ENCODE measurements around the gene CHRM5.

Gene CHRM5, protein sequence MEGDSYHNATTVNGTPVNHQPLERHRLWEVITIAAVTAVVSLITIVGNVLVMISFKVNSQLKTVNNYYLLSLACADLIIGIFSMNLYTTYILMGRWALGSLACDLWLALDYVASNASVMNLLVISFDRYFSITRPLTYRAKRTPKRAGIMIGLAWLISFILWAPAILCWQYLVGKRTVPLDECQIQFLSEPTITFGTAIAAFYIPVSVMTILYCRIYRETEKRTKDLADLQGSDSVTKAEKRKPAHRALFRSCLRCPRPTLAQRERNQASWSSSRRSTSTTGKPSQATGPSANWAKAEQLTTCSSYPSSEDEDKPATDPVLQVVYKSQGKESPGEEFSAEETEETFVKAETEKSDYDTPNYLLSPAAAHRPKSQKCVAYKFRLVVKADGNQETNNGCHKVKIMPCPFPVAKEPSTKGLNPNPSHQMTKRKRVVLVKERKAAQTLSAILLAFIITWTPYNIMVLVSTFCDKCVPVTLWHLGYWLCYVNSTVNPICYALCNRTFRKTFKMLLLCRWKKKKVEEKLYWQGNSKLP

DNA sequence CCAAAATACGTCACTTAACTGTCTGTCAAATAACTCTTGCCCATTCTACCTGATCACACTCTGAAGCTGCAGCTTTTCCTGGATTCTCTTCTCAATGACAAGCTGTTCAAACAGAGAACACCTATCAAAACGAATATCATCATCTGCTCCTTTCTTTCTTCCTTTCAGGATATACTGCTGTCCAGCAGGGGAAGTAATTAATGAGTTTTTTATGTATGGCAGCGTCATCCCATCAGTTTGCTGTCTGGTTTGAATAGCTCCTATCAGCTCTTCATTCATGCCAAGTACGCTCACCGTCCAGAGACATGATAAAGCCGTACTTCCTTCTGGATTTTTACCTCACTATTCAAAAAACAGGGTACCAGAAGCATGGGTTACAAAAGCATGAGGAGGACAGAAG, at the start of gene CHRM5:
Gene CHRM5 (plus strand): TSS at position 274 of the 400 bp plus-strand sequence. CDS start 94,221 bp downstream, outside the sequence.
- DNase-seq: no peak

DNA sequence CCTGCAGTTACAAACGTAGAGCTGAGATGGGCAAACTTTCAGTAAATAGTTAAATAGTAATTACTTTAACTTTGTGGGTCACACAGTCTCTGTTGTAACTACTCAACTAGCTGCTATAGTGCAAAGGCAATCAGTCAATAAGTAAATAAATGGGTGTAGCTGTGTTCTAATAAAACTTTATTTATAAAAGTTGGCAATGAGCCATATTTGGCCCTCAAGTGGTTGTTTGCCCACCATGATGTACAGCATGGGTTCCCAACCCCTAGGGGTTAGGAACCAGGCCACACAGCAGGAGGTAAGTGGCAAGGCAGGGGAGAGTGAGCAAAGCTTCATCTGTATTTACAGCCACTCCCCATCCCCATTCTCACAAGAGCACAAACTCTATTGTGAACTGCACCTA, 44.9 kb upstream of the CHRM5 start:
- DNase-seq: no peak

DNA sequence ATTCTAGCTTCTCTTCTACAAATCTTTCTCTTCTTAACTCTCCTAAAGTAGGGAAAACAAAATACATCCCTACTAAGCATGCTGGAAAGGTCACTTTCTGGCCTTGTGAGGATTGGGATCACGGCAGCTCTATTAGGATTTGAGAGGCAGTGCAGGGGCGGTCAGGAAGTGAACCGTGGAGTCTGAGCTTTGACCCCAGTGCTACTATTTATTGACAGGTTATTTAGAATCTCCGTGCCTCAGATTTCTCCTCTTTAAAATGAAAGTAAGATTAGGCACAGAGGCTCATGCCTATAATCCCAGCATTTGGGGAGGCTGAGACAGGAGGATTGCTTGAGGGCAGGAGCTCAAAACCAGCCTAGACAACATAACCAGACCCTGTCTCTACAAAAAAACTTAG, 42.0 kb upstream of the CHRM5 start:
- DNase-seq: no peak

DNA sequence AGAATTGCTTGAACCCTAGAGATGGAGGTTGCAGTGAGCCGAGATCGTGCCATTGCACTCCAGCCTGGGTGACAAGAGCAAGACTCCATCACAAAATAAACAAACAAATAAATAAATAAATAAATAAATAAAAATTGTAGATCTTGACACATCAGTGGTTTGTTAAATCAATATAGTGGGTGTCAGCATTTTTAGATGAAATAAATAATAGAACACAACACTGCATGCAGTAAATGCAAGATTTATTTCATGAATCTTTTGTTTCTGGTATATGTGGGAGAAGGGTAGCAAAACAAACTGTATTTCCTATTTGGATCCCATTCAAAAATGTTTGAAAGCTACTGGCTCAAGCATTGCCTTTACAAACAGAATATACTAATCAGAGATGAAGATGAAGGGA, 35.6 kb upstream of the CHRM5 start:
- no peak for DNase-seq

DNA sequence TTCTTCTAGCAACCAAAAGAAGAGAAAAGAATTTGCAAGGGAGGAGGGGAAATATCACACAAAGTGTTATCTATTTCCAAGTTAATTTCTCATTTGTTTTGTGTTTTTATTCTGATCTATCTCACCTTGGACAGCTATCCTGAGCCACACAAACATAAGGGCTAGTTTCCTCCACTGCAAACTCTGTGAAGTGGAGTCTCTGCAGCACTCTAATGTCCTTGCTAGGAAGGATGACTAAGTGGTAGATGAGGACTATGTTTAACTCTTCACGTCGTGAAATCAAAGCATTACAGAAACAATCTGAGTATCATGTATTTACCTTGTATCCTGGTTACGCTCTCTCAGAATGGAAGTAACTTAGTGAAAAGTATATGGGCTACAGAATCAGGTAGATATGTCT, 33.9 kb upstream of the CHRM5 start:
- DNase-seq: no peak

DNA sequence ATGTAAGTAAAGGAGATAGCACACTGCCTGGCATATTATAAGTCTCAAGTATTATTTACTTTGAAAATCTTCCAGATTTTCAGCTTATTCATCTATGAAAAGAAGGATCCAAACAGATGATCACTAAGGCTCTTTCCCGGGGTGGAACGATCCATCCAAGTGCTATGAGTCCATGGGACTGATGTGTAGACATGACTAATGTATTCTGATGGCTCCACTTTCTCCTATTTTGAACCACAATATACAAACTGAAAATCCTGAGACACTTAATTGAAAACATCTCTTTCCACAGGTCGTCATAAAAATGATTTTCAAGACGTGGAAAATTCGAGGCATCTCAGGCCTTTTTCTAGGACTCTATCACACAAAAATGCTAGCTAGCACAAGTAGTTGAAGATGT, 33.4 kb upstream of the CHRM5 start:
- DNase-seq: no peak

DNA sequence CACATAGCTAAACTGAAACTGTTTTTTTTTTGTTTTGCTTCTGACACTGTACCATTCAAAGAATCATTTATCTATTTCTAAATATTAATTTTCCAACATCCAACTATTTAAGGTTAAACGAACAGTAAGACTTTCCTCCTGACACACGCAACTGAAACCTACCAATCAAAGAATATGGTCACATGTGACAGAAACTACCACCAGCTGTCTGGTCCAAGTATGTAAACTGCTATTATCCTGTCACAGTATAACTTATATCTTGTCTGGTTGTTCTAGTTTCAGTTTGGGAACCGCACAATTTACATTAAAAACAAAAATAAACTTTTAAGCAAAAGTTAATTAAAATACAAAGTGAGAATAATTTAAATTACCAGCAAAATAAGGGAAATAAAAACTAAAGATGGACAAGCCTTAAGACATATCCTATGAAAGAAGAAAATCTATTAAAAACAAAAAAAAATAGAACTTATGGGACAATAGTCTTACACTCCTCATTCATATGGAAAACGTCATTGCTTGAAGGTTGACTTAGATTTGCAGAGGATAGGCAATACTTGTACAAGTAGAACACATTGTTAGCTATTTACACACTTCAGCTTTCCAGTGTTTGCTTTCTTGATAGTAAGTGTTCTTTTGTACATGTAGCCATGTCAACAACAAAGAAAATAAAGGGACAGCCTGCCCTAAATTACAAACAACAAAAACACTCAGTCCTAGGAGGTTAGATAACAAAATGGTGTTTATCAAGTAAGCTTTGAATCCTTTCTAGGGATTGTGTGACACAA, 26.8 kb upstream of the CHRM5 start:
- DNase-seq: no peak

DNA sequence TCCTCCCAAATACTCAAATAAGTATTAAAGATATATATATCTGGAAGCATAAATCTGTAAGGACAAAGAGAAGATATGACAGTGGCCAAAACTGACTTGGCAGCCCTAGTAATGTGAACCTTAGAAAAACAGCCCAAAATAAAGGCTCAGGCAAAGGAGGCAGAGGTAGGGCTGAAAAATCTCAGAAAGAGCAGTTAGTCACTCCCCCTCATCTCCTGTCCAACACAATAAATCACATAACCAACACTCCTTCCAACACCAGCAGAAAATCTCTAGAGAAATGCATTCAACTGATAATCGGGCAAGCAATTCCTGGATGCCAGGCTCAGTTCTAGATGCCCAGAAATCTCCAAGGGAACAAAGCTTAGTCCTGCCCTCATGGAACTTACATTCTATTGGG, 22.1 kb upstream of the CHRM5 start:
- DNase-seq: no peak

DNA sequence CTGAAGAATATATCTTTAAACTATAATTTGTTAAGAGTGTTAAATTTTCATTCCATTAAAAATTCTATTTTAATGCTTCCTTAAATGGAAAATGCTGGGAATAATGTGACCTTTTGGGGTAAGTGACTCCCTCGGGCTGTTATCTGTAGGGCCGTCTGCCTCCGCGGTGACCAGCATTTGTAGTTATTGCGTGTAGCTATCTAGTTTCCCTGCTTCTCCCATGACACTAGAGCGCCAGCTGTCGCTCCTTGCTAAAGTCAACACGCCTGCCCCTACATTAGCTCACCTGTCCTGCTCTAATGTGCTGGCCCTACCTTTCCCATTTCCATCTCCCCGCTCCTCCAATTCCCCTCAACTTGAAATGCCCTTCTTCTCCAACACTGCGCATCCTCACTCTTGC, 12.4 kb upstream of the CHRM5 start:
- DNase-seq: no peak

DNA sequence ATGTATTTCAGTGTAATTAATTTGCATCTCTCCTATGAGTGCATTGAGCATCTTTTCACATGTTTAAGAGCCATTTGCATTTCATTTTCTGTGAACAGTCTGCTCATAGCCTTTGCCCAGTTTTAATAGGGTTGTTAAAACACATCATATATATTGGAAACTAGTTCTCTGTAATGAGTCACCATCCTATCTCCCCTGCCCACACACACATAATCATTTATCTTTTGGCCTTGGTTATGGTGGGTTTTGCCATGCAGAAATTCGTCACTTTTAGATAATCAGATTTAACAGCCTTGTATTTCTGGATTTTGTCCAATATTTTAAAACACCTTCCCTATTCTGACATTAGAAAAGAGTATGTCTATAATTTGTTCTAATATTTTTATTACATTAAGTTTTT, 11.9 kb upstream of the CHRM5 start:
- DNase-seq: no peak

DNA sequence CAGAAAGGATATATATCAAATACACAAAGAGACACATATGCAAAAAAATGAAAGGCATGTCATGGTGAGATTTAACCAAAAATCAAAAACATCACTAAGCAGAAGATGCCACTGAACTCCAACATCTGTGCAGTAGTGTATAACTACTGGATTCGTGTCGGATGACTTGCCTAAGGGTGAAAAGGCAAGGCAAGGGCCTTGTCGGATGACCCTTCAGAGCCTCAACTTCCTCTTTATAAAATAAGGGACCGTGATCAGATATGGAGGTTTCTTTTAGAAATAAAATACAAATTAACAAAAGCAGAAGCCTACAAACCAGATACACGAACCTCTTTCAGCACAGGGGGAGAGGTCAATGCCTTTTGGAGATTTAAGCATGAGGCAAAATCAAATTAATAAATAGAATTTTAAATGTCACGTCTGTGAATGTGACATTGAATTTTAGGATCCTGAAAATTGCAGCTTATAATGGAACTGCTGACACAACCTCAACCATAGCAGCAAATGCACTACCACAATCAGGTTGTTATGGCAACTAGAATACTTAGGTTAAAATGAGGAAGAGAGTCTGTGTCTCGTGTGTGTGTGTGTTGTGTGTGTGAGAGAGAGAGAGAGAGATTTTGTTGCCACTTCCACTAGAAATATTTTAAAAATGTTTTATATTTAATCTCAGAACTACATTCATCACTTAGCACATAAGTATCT, 8.3 kb upstream of the CHRM5 start:
- DNase-seq: no peak

DNA sequence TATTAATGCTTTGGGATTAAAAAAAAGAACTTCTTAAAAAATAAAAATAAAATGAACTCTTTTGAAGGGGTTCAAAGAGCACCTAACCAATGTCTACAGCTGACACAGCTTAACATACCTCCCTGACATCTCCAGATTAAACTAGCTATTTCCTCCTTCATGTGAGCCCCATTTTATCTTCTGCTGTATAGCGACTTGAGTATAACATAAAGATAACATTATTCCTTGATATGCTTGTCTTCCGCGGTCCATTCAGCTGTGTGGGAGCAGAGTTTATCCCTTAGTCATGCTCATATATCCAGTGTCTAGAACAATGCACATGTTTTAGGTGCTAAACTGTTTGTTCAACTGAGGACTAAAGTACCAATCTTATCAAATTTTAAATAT, 7.8 kb upstream of the CHRM5 start:
- DNase-seq: no peak

DNA sequence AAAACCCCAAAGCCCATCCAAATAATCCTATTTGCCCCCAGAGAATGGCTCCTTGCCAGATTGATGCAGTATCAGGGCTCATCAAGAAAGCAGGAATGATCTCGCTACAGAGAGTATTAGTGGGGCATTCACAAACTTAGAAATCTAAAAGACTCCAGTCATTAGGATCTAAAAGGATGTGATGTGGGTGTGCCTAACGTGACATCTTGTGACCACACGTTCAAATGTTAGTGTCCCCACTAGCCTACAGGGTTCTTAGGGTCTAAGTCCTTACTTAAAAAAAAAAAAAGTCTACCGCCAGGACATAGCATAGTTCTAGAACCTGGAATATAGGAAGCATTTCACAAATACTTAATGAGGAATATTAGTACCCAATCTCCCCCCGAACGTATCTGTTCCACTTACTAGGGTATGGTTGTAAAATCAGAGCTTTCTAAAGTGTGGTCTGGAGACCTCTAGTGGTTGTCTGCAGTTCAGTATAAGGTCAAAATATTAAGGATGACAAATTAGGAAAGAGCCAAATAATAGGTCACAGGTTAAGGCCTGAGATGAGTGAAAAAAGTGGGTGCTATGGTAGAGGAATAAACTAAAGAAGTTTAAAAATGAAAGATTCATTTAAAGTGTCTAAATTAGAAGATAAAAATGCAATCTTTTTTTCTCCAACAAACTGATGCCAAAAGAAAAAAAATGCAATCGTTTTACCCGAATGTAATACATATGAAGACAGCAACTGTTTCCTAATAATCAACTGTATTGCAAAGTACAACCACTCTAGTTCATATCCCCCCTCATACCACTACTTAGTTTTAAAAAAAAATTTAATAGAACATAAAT, 4.2 kb upstream of the CHRM5 start:
- no peak for DNase-seq

DNA sequence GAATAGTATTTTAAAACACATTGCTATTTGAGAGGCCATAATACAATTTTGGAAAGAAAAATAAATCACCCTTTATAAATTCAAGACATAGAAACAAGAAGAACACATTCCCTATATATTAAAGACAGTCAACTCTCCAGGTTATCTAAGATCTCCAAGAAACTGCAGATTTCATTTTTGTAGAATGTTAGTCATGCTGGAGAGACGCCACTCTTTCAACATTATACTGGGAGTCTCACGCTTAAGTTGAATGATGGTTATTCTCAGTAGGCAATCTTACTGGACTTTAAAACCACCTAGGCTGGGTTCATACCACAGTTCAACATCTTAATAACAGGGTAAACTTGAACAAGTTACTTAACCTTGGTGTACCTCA, 3.6 kb upstream of the CHRM5 start:
- DNase-seq: no peak

DNA sequence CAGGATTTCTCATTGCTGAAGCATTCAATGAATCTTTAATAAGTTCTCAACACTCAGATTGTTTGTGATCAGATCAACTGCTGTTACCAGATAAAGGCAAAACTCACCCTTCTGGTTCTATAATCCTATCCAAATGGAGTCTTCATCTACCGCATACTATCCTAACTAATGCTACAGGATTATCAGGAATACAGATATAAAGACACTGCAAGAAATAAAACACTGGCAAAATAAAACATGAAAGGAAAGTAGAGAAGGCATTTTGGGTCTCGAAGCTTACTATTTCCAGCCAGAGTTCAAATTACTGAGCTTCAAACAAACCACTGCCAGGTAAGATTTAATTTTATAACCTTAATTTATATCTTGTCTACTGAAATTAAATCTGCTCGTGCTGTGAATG, 524 bp downstream of the CHRM5 start:
- no peak for DNase-seq

DNA sequence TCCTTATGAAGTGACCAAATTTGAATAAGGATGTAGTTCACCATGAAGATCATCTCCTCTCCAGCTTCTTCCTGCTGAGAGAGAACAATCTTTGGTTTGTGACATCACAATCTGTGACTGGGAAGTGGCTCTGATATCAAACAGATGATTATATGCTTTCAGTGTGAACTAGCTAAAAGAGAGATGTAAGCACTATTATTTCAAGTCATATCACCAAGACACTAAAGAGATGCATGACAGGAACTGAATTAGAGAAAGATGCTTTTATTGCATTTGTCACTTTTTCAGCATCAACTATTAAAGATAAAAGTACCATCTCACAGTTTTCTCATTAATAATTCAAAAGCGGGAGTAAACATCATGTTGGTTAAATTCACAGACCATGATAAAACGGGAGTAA, 3.5 kb downstream of the CHRM5 start:
- no peak for DNase-seq

DNA sequence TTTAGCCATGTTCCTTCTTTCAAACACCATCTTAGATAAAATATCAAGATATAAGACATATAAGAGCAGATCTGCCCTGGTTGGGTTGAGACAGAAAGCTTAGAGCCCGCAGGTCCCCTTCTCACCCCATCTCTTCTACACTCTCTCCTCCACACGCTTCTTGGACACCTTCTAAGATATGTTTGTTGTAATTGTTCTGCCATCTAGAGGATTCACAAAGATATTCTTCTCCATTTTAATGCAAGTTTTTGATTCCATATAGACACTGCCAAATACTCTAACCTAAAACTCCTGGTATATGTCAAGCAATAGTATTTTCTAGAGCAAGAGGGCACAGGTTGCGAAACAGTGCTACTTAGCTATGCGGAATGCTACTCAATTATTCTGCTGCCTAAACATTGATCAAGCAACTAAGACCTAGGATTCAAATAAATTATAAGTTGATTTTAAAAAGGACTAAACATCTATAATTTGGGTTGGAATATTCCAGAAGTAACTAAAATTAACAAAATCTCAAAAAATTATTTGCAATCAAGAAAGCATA, 6.8 kb downstream of the CHRM5 start:
- no peak for DNase-seq

DNA sequence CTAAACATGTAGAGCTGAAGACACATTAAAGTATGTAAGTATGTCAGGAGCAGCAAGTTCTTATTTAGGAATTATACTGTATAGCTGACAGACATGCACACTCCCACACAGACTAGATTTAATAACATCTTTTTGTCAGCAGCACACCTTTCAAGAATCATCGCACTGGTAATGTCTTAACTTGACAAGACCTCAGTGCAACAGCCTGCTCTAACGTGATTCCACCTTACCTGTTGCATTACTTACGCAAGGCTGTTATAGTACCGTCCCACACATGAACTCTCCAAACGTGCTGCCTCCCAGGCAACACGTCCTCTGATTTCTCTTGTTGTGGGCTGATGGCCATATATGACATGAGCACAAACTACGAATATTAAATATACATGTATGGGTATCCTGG, 11.9 kb downstream of the CHRM5 start:
- DNase-seq: no peak

DNA sequence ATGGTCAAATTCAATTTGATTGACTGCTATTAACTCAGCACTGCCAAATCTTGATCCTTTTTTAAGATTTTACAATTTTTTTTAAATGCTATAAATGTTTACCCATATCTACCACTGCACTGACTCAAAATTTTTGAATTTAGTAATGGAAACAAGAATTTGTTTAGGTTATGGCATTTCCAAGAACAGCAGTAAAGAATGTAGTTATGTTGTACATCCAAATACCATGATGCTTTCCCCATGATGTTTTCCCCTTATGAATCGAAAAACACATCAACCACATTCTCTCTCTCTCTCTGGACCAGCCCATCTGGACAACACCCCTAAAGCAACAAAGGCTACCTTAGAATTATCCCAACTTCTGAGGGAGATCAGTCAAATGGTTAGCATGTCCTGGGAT, 14.2 kb downstream of the CHRM5 start:
- DNase-seq: no peak

DNA sequence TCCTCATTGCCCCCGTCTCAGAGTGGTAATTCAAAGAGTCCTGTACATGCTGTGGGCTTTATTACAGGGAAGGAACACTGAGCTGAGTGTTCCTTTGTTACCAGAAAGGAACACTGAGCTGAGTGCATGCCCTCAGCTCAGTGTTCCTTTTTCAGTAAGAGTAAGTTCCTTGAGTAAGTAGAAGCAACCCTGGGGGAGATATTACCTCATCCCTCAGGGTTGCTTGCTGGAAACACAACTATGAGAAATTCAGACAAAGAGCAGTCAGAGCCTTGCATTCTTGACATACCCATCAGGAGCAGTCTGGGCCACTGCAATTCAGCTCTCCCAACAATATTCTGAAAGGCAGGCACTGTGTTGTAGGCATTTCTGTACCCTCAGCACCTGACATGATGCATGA, 17.0 kb downstream of the CHRM5 start:
- DNase-seq: no peak

DNA sequence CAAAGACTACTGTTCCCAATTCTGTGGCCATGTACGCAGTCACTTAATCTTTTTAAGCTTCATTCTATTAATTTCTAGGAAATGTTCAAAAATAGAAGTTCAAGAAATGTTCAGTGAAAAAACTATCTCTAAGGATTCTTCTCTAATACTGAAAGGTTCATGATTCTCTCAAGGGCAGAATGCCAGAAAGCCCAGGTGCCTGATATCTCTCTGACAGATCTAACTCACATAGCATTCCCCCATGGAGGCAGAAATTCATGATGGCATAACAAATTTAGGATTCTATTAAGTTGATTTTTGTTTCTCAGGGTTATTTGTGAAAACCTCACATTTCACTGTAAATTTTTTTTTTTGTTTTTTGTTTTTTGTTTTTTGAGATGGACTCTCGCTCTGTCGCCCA, 17.5 kb downstream of the CHRM5 start:
- no peak for DNase-seq

DNA sequence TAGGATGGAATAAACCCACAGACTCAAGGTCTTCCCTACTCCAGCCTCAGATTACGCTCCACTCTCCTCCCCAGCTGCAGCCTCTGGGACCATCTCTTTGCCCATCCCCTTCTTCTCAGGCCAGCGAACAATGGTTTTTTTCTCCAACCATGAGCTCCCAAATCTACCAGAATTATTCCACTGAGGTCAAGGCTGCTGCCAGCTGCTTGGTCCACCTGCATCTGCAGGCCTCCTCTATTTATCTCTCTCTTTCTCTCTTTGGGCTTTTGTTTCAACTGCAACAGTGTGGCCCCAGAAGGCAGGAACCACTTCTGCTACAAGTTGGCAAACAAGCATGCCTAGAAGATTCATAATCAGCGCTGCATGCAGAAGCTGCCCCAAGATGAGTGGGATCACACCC, 19.1 kb downstream of the CHRM5 start:
- DNase-seq: no peak

Measured in activated naive CD4-positive, alpha-beta T cell (primary cell).